Lower leg skin (tissue), 3 donors: ENCODE measurements around the gene PRSS8.

Source experiments
- CTCF ChIP-seq, 3 donors: fragments of 450-650 bp; IDR thresholded peaks; one replicate each; pipeline ENCODE4 v1.5.1; 2016; ENCODE audit warnings: antibody characterized with exemption in 3 of 3, mild to moderate bottlenecking in 3 of 3, moderate library complexity in 2 of 3
- POLR2A ChIP-seq, 2 donors: fragments of 450-650 bp; IDR thresholded peaks; one replicate each; pipeline ENCODE4 v1.6.1; 2016 to 2017; ENCODE audit warnings: antibody characterized with exemption in 2 of 2, mild to moderate bottlenecking in 1 of 2, moderate library complexity in 1 of 2

GRCh38 chr16:31109622-31110021, 25.9 kb downstream of the PRSS8 start:
- TF ChIP-seq CTCF (IDR thresholded peaks at IDR 0.05): no peak
- TF ChIP-seq POLR2A (IDR thresholded peaks at IDR 0.05): no peak
